ENCODE data around the gene MYL12B.
"Not testable (repeated sequence)": the region's sequence is repeated elsewhere in the genome, so short reads cannot be mapped to it uniquely, and the experiment has no call there.

The MYL12B gene

GRCh38 chr18:3297025-3297984 lies 35.4 kb downstream of the MYL12B start:
- peak; percentile 94 for DNase-seq (ENCODE audit: low read depth, low spot score)

- DNase-seq (ENCODE audit: low read depth, low spot score) = no peak
Observed at GRCh38 chr18:3304832-3305231, 42.9 kb downstream of the MYL12B start.

GRCh38 chr18:3305354-3305762 lies 43.4 kb downstream of the MYL12B start:
- no peak for DNase-seq (ENCODE audit: low read depth, low spot score)

- DNase-seq (ENCODE audit: low read depth, low spot score) = no peak
Observed at GRCh38 chr18:3305933-3306332, 44.0 kb downstream of the MYL12B start.

GRCh38 chr18:3306391-3306790 lies 44.5 kb downstream of the MYL12B start:
- no peak for DNase-seq (ENCODE audit: low read depth, low spot score)

GRCh38 chr18:3313685-3314084 lies 51.8 kb downstream of the MYL12B start:
- no peak for DNase-seq (ENCODE audit: low read depth, low spot score)

GRCh38 chr18:3315344-3315743 lies 53.4 kb downstream of the MYL12B start:
- not testable (repeated sequence) for DNase-seq (ENCODE audit: low read depth, low spot score)

- DNase-seq (ENCODE audit: low read depth, low spot score) = no peak
Observed at GRCh38 chr18:3319399-3319798, 57.5 kb downstream of the MYL12B start.

- DNase-seq (ENCODE audit: low read depth, low spot score) = no peak
Observed at GRCh38 chr18:3319894-3320454, 58.0 kb downstream of the MYL12B start.

GRCh38 chr18:3321133-3321812 lies 59.3 kb downstream of the MYL12B start:
- DNase-seq (ENCODE audit: low read depth, low spot score) = no peak

- DNase-seq (ENCODE audit: low read depth, low spot score) = no peak
Observed at GRCh38 chr18:3323900-3324299, 62.0 kb downstream of the MYL12B start.
